Ascending aorta (tissue), 2 donors: Measurements from ENCODE around the gene MSANTD7. TPM values are rescaled to one million over a fixed set of nuclear protein-coding genes. Genes with fewer than 3 reads are reported as not detected.
"Not testable (repeated sequence)": the region's sequence is repeated elsewhere in the genome, so short reads cannot be mapped to it uniquely, and the experiment has no call there.

Experiments used
- DNase-seq, 2 donors: peaks; one replicate each; pipeline ENCODE4 v3.0.0-alpha.2; 2019; ENCODE audit warnings: low spot score in 2 of 2
- H3K27ac ChIP-seq, 2 donors: fragments of 200-600 bp; sonication (generic); one replicate each; pipeline ENCODE4 v1.5.1; 2016 to 2017; ENCODE audit warnings: mild to moderate bottlenecking in 1 of 2
- H3K27me3 ChIP-seq: fragments of 200-600 bp; sonication (generic); one replicate; pipeline ENCODE4 v1.5.1; 2017
- H3K36me3 ChIP-seq, 2 donors: fragments of 200-600 bp; sonication (generic); one replicate each; pipeline ENCODE4 v1.5.1; 2016
- H3K4me1 ChIP-seq, 2 donors: fragments of 200-600 bp; sonication (generic); one replicate each; pipeline ENCODE4 v1.5.1; 2016 to 2017; ENCODE audit warnings: mild to moderate bottlenecking in 1 of 2
- H3K4me3 ChIP-seq, 2 donors: fragments of 200-600 bp; sonication (generic); one replicate each; pipeline ENCODE4 v1.5.1; 2016 to 2017; ENCODE audit warnings: mild to moderate bottlenecking in 1 of 2
- H3K9me3 ChIP-seq, 2 donors: fragments of 200-600 bp; sonication (generic); one replicate each; pipeline ENCODE4 v1.5.1; 2016
- intact Hi-C: fragments of 100-400 bp; cut with DNase I; formaldehyde crosslinking; loops from one replicate; pipeline ENCODE4 v1.15.1; 2023
- total RNA-seq: library from RNA; depleted of rRNA; stranded (reverse); fragments of >200 nt; gene quantifications from one replicate; pipeline ENCODE4 v1.1.0, GENCODE V29; 2016
- TF ChIP-seq, protein P1 (sequence below), 3 experiments: fragments of 200-600 bp in 2 of 3; fragments of 450-650 bp in 1 of 3; sonication (generic) in 2 of 3; IDR thresholded peaks; one replicate each; pipeline ENCODE4 v1.5.1; 2016 to 2019; ENCODE audit warnings: antibody characterized with exemption in 3 of 3, mild to moderate bottlenecking in 1 of 3, moderate library complexity in 1 of 3

MSANTD7 gene
- total RNA-seq, 1 donor from 2014 or later, result 0.64 TPM

DNA sequence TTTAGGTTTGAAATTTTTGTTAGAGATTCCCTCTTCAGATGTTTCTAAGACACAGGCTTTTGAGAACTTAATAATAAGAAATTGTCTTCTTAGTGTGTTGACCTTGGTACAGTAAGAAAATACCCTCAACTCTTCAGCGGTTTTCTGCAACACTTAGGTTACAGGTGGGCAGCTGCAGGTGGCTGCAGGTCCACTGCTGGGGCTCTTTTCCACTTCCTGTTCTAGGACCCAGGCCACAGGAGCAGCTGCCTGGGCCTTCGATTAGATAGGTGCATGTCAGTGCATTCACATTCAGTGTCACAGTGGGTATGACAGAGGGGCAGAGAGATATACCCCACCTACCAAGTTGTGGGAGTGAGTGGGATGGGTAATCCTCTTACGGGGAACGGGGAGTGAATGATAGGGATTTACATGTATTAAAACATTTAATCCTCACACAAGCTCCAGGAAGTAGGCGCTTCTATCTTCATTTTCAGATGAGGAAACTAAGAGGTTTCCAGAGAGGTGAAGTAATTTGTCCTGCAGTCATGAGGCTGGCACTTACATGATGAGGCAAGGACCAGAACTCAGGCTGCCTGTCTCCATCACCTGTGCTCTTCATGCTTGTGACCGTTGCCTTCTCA lies 20.3 kb downstream of the MSANTD7 start:
- no peaks in the 10 kb centered on the region for H3K27me3 ChIP-seq
- H3K9me3 ChIP-seq, result no peaks in the 10 kb centered on the region
- TF ChIP-seq, protein P1, sequence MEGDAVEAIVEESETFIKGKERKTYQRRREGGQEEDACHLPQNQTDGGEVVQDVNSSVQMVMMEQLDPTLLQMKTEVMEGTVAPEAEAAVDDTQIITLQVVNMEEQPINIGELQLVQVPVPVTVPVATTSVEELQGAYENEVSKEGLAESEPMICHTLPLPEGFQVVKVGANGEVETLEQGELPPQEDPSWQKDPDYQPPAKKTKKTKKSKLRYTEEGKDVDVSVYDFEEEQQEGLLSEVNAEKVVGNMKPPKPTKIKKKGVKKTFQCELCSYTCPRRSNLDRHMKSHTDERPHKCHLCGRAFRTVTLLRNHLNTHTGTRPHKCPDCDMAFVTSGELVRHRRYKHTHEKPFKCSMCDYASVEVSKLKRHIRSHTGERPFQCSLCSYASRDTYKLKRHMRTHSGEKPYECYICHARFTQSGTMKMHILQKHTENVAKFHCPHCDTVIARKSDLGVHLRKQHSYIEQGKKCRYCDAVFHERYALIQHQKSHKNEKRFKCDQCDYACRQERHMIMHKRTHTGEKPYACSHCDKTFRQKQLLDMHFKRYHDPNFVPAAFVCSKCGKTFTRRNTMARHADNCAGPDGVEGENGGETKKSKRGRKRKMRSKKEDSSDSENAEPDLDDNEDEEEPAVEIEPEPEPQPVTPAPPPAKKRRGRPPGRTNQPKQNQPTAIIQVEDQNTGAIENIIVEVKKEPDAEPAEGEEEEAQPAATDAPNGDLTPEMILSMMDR (IDR thresholded peaks at IDR 0.05), result no peak
- no peak overlapping the region for H3K27ac ChIP-seq
- intact Hi-C loops, result no loop called here
- H3K4me1 ChIP-seq, result no peaks in the 10 kb centered on the region
- DNase-seq, result no peak
- H3K4me3 ChIP-seq, result no peak overlapping the region
- peaks cover 9 to 19% of the 10 kb centered on the region in 2 donors for H3K36me3 ChIP-seq

DNA sequence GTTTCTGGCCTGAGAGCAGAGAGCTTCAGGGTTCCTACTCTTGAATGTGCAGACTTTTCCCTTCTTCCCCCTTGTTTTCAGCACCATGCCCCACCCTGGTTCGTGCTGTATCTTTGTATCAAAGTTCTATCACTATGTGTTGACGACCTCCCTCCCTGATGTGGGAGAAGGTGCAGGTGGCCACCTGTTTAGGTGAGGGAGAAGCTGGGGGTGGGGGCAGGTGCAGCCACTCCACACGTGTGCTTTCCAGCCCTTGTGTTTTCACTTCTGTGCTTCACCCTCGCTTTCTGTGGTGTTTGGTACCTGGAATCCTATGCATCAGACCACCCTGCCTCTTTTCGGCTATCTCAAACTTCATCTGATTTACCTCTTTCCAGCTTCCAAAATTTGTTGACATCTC lies 20.9 kb downstream of the MSANTD7 start:
- Histone ChIP-seq H3K4me3 (no peak overlapping the region), H3K4me1 (no peaks in the 10 kb centered on the region), H3K9me3 (no peaks in the 10 kb centered on the region), H3K27me3 (no peaks in the 10 kb centered on the region), H3K27ac (no peak overlapping the region), H3K36me3 (peaks cover 9 to 19% of the 10 kb centered on the region in 2 donors)
- no peak for DNase-seq
- TF ChIP-seq, protein P1 (IDR thresholded peaks at IDR 0.05), result no peak
- intact Hi-C loops, result no loop called here

DNA sequence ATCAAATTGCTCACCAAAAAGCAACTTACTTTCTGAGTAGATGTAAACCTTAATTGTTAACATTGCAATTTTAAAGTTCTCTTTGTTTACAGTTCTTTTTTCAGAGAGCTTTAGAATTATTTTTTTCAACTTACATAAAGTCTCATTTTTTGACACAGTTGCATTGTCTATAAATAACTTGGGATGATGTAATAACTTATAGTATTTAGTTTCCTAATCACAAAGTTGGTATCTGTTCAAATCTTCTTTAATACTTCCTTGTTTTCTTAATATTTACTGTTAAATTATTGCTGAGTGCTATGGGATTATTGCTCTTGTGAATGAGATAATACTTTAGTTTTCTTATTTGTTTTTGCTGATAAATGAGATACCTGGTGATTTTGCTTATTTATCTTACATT lies 21.7 kb downstream of the MSANTD7 start:
- Histone ChIP-seq H3K27me3 (no peaks in the 10 kb centered on the region), H3K4me3 (no peak overlapping the region), H3K27ac (no peak overlapping the region), H3K4me1 (no peaks in the 10 kb centered on the region), H3K36me3 (peaks cover 9 to 15% of the 10 kb centered on the region in 2 donors), H3K9me3 (no peaks in the 10 kb centered on the region)
- TF ChIP-seq, protein P1 (IDR thresholded peaks at IDR 0.05), result no peak
- DNase-seq, result no peak
- intact Hi-C loops, result no loop called here

DNA sequence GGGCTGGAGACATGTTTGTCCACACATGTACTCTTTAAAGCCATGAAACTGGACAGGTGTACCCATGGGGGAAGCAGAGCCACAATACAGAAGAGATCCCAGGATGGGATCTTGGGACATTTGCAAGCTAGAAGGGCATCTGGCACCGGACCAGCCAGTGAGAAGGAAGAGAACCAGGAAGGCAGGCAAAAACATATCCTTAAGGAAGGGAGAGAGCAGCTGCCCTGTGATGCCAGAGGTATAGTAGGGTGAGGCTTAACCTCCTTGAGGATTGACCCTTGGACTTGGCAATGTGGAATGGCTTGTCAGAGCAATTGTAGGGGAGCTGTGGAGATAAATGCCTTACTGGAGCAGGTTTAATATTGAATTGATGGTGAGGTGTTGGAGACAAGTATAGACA lies 22.7 kb downstream of the MSANTD7 start:
- TF ChIP-seq, protein P1 (IDR thresholded peaks at IDR 0.05), result no peak
- no peaks in the 10 kb centered on the region for H3K9me3 ChIP-seq
- H3K36me3 ChIP-seq, result peaks cover 9 to 11% of the 10 kb centered on the region in 2 donors
- H3K27me3 ChIP-seq, result no peaks in the 10 kb centered on the region
- no peak overlapping the region for H3K4me3 ChIP-seq
- H3K4me1 ChIP-seq, result no peaks in the 10 kb centered on the region
- DNase-seq, result no peak
- intact Hi-C loops, result no loop called here
- no peak overlapping the region for H3K27ac ChIP-seq

DNA sequence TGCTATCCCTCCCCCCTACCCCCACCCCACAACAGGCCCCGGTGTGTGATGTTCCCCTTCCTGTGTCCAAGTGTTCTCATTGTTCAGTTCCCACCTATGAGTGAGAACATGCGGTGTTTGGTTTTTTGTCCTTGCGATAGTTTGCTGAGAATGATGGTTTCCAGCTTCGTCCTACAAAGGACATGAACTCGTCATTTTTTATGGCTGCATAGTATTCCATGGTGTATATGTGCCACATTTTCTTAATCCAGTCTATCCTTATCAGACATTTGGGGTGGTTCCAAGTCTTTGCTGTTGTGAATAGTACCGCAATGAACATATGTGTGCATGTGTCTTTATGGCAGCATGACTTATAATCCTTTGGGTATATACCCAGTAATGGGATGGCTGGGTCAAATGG lies 26.4 kb downstream of the MSANTD7 start:
- H3K27me3 ChIP-seq, intact Hi-C loops: not testable (repeated sequence)
- peaks cover 11 to 37% of the 10 kb centered on the region in 2 donors for H3K36me3 ChIP-seq

DNA sequence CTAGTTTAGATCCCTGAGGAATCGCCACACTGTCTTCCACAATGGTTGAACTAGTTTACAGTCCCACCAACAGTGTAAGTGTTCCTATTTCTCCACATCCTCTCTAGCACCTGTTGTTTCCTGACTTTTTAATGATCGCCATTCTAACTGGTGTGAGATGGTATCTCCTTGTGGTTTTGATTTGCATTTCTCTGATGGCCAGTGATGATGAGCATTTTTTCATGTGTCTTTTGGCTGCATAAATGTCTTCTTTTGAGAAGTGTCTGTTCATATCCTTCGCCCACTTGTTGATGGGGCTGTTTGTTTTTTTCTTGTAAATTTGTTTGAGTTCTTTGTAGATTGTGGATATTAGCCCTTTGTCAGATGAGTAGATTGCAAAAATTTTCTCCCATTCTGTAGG lies 26.8 kb downstream of the MSANTD7 start:
- H3K27ac ChIP-seq, H3K4me1 ChIP-seq, DNase-seq, intact Hi-C loops, H3K4me3 ChIP-seq, H3K9me3 ChIP-seq, H3K27me3 ChIP-seq: not testable (repeated sequence)
- peaks cover 16 to 39% of the 10 kb centered on the region in 2 donors for H3K36me3 ChIP-seq

More for the DNA sequence above, 26.4 kb downstream of the MSANTD7 start:
- not testable (repeated sequence) for H3K27ac ChIP-seq, H3K4me3 ChIP-seq, H3K4me1 ChIP-seq, DNase-seq, H3K9me3 ChIP-seq
